ENCODE measurements around the gene ZG16B.
A peak's percentile ranks its signal among the peaks of the same experiment; 100 is the strongest.

GRCh38 chr16:2842340-2843000 is 12.4 kb downstream of the ZG16B start:
- peak in 2 of 4 experiments; percentile 24 to 33 for TF ChIP-seq CTCF (IDR thresholded peaks at IDR 0.05)
- no peak for TF ChIP-seq POLR2AphosphoS5 (IDR thresholded peaks at IDR 0.05)

All from prostate gland (tissue), 2 donors.